WERI-Rb-1 (cell line): Measurements from ENCODE around the gene NXPE4.

ENCODE experiments used
- DNase-seq: peaks from one replicate; pipeline ENCODE4 v3.0.0-alpha.2; 2020
- H3K27ac ChIP-seq: fragments of 250-450 bp; sonication (Bioruptor Pico); 2 replicates; pipeline ENCODE4 v1.5.1; 2020; ENCODE audit warnings: mild to moderate bottlenecking, moderate library complexity
- H3K27me3 ChIP-seq: fragments of 250-450 bp; sonication (Bioruptor Pico); 2 replicates; pipeline ENCODE4 v1.5.1; 2021; ENCODE audit warnings: mild to moderate bottlenecking, low read depth, moderate library complexity; ENCODE audit not compliant: insufficient read depth, severe bottlenecking
- H3K36me3 ChIP-seq: fragments of 250-450 bp; sonication (Bioruptor Pico); 2 replicates; pipeline ENCODE4 v1.5.1; 2020; ENCODE audit warnings: mild to moderate bottlenecking, moderate library complexity
- H3K4me3 ChIP-seq: 2 replicates; pipeline ENCODE4 v1.5.1; 2011; ENCODE audit warnings: low read depth, mild to moderate bottlenecking, control low read depth, low read length
- H3K9me3 ChIP-seq: fragments of 250-450 bp; sonication (Bioruptor Pico); 2 replicates; pipeline ENCODE4 v1.5.1; 2021; ENCODE audit warnings: mild to moderate bottlenecking, moderate library complexity; ENCODE audit not compliant: severe bottlenecking
- TF ChIP-seq, protein P1 (sequence below): IDR thresholded peaks from 2 replicates; pipeline ENCODE4 v1.5.1; 2011; ENCODE audit warnings: low read depth, mild to moderate bottlenecking, control low read depth, inconsistent platforms, low read length

Gene NXPE4

DNA sequence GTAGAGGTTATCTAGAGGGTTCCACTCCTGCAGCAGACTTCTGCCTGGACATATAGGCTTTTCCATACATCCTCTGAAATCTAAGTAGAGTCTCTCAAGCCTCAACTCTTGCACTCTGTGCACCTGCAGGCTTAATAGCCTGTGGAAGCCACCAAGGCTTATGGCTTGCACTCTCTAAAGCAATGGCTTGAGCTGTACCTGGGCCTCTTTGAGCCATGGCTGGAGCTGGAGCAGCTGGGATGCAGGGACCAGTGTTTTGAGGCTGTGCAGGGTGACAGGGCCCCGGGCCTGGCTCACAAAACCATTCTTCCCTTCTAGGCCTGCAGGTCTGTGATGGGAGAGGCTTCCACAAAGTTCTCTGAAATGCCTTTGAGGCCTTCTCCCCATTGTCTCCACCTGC lies 2.9 kb upstream of the NXPE4 start:
- no peak overlapping the region for H3K4me3 ChIP-seq
- TF ChIP-seq, protein P1, sequence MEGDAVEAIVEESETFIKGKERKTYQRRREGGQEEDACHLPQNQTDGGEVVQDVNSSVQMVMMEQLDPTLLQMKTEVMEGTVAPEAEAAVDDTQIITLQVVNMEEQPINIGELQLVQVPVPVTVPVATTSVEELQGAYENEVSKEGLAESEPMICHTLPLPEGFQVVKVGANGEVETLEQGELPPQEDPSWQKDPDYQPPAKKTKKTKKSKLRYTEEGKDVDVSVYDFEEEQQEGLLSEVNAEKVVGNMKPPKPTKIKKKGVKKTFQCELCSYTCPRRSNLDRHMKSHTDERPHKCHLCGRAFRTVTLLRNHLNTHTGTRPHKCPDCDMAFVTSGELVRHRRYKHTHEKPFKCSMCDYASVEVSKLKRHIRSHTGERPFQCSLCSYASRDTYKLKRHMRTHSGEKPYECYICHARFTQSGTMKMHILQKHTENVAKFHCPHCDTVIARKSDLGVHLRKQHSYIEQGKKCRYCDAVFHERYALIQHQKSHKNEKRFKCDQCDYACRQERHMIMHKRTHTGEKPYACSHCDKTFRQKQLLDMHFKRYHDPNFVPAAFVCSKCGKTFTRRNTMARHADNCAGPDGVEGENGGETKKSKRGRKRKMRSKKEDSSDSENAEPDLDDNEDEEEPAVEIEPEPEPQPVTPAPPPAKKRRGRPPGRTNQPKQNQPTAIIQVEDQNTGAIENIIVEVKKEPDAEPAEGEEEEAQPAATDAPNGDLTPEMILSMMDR: no peak
- no peak for DNase-seq
- H3K27me3 ChIP-seq: peaks cover 4% of the 10 kb centered on the region
- H3K27ac ChIP-seq: no peak overlapping the region
- no peaks in the 10 kb centered on the region for H3K36me3 ChIP-seq
- H3K9me3 ChIP-seq: no peaks in the 10 kb centered on the region

DNA sequence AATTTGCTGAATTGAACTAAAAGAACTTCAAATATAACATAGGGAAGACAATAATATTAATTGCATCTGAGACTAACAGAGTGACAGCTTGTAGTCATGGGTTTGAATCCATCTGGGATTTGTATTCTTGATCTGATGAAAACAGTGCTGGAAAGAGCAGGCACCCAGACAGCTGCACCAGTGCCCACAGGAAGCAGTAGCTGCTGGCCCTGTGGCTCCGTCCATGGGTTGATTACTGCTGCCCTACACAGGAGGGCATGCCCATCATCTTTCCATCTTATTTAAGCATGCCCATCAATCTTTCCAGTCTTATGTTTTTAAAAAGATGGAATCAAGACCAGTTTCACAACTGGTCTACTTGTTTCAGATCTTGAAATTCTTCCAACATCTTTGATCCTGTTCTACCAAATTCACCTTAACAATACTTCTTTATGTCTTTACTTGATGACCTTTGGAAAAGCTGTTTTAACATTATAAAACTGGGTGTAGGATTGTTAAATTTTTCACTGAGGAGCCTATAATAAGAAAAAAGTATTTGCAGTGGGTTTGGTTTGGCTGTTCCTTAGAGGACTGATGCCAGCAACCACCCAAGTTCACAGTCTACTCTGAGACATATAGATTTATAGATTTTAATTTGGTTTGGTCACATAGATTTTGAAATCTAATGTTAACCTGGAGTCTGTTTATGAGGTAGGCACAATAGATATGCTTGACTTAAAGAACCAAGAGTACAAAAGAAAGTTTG lies 761 bp upstream of the NXPE4 start:
- no peak for DNase-seq
- Histone ChIP-seq H3K27ac (no peak overlapping the region), H3K9me3 (no peaks in the 10 kb centered on the region), H3K27me3 (peaks cover 7% of the 10 kb centered on the region), H3K4me3 (no peak overlapping the region), H3K36me3 (no peaks in the 10 kb centered on the region)
- TF ChIP-seq, protein P1: no peak

DNA sequence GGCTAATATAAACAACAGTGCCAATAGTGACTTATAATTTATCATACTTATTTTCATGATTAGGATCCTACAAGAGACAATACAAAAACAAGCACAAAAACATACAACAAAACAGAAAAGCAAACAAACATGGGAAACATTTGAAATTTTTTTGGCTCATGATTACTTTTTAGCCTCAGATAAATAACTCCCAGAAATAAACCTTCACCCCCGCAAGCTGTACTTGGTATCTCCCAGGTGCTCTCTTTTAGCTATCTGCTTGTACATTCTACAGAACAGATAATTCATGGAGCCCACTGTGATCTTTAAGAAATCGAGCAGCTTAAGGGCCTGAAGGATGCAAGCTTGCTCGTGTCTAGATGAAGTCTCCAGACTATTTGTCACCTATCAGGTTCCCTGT lies 883 bp downstream of the NXPE4 start:
- Histone ChIP-seq H3K27ac (no peak overlapping the region), H3K27me3 (peaks cover 7% of the 10 kb centered on the region), H3K9me3 (no peaks in the 10 kb centered on the region), H3K36me3 (no peaks in the 10 kb centered on the region), H3K4me3 (no peak overlapping the region)
- DNase-seq: no peak
- TF ChIP-seq, protein P1: no peak

DNA sequence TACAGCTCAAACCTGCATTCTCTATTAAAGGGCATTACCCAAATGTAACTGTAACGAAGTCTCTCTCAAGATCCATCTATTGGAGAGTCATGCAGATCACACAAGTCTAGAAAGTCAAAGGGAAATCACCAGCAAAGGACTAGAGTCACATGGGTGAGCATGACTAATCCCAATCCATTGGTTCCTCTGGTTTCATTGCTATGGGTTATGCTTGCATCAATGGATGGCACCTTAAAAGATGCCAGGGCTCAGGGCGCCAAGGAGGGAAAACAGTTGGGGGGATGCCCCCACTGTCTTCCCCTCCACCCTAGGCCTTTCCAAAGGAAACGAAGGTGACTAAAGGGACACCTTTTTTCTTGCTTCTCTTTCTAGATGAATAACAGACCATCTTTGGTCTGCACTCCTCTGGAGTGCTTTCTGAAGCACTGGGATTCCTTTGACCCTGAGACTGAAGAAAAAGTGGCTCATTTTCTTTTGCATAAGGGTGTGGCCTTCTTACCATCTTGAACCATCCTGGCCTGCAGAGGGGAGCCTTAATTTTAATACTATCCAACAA lies 8.1 kb downstream of the NXPE4 start:
- Histone ChIP-seq H3K27me3 (peaks cover 3% of the 10 kb centered on the region), H3K9me3 (peaks cover 17% of the 10 kb centered on the region), H3K27ac (no peak overlapping the region), H3K36me3 (no peaks in the 10 kb centered on the region), H3K4me3 (no peak overlapping the region)
- TF ChIP-seq, protein P1: no peak
- no peak for DNase-seq

DNA sequence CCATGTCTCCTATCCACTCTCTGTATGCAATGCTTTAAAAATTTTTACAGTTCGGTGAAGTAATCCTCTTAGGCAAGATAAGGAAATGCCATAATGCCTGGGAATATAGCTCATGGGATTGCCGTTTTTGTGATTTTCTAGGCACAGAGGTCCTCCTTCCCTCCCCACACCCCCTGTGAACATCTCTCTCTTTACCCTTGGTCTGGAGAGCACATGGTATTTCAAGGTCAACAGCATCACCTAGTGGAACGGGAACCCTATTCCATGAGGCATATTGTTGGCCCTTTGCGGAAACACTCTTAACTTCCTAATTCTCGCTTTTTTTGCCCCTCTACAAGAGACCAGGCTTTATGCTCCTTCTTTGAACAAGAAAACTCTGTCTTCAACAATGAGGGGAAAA lies 8.8 kb downstream of the NXPE4 start:
- peaks cover 17% of the 10 kb centered on the region for H3K9me3 ChIP-seq
- no peak for DNase-seq
- H3K27ac ChIP-seq: no peak overlapping the region
- H3K36me3 ChIP-seq: no peaks in the 10 kb centered on the region
- no peaks in the 10 kb centered on the region for H3K27me3 ChIP-seq
- no peak overlapping the region for H3K4me3 ChIP-seq
- TF ChIP-seq, protein P1: 0 out of 2 replicates have a peak, but pooled peaks have one; percentile 21
